ENCODE data around the gene GTPBP10. TPM values are rescaled to one million over a fixed set of nuclear protein-coding genes. Genes with fewer than 3 reads are reported as not detected.
A peak's percentile ranks its signal among the peaks of the same experiment; 100 is the strongest.

GTPBP10 gene
- total and polyA plus RNA-seq, 9 of the 15 experiments (the other 6 are each of a cell fraction or from before 2014, with no cell fraction given): 34.6 to 89.8 (median 76.4) TPM

- peak; percentile 16; the same call in 1 of the 2 replicates for TF ChIP-seq ZBTB40 (IDR thresholded peaks at IDR 0.05)
- TF ChIP-seq ZBTB40 (CRISPR knock-in tag; IDR thresholded peaks at IDR 0.05): no peak
- TF ChIP-seq TEAD4 (IDR thresholded peaks at IDR 0.05; ENCODE audit: low read length): no peak
- TF ChIP-seq TEAD4 (CRISPR knock-in tag; IDR thresholded peaks at IDR 0.05; ENCODE audit: borderline replicate concordance): no peak
- TF ChIP-seq ZNF384 (IDR thresholded peaks at IDR 0.05; ENCODE audit: low read depth, low read length): no peak
- no peak for TF ChIP-seq TRIM25 (IDR thresholded peaks at IDR 0.05; ENCODE audit: borderline replicate concordance)
- no peak for TF ChIP-seq STAG1 (CRISPR knock-in tag; IDR thresholded peaks at IDR 0.05; ENCODE audit: borderline replicate concordance)
- no peak for TF ChIP-seq ZHX1 (conservative IDR thresholded peaks at IDR 0.05; ENCODE audit: low read length)
- no peak for TF ChIP-seq PATZ1 (CRISPR knock-in tag; IDR thresholded peaks at IDR 0.05; ENCODE audit: borderline replicate concordance)
- TF ChIP-seq ZNF395 (CRISPR knock-in tag; IDR thresholded peaks at IDR 0.05): no peak
- no peak for TF ChIP-seq SREBF2 (CRISPR knock-in tag; IDR thresholded peaks at IDR 0.05)
These were observed 1.2 kb downstream of the GTPBP10 start (continued) for GRCh38 chr7:90347759-90348158.
